ENCODE results near the gene SEC61A2.

Gene SEC61A2

DNA sequence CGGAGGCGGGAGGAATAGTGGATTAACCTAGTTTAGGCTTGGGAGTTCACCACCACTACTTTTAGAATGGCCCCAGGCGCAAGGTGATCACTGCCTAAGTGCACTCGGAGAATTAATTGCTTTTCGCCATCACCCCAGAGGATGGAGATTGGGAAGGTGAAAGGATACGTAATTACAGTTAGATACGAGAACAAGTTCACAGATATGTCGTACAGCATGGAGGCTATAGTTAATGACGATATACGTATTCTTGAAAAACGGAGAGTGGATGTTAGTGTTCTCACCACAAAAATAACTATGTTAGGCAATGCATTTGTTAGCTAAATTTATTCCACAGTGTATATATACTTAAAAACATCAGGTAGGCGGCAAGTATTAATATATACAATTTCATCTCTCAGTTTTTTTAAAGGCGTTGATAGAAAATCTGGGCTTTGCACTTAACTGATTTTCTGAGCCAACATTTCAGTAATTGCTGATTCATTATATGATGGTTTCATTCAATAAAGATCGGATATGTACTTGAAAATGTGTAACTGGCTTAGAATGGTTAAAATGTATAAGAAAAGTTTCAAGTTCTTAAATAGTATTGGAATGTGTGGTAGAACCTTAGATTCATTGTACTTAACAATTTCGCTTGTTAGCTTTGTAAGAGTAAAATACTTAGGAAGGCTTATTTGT, 67.2 kb downstream of the SEC61A2 start:
- no peak for DNase-seq (ENCODE audit: extremely low read depth, low read depth)

GRCh38 chr10:12198156-12198555, 68.7 kb downstream of the SEC61A2 start:
- TF ChIP-seq, protein P1, sequence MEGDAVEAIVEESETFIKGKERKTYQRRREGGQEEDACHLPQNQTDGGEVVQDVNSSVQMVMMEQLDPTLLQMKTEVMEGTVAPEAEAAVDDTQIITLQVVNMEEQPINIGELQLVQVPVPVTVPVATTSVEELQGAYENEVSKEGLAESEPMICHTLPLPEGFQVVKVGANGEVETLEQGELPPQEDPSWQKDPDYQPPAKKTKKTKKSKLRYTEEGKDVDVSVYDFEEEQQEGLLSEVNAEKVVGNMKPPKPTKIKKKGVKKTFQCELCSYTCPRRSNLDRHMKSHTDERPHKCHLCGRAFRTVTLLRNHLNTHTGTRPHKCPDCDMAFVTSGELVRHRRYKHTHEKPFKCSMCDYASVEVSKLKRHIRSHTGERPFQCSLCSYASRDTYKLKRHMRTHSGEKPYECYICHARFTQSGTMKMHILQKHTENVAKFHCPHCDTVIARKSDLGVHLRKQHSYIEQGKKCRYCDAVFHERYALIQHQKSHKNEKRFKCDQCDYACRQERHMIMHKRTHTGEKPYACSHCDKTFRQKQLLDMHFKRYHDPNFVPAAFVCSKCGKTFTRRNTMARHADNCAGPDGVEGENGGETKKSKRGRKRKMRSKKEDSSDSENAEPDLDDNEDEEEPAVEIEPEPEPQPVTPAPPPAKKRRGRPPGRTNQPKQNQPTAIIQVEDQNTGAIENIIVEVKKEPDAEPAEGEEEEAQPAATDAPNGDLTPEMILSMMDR (IDR thresholded peaks at IDR 0.05; ENCODE audit: low read depth, low read length), result no peak
- no peak for DNase-seq (ENCODE audit: extremely low read depth, low read depth)

More for the DNA sequence above, 67.2 kb downstream of the SEC61A2 start:
- TF ChIP-seq, protein P1 (IDR thresholded peaks at IDR 0.05; ENCODE audit: low read depth, low read length), result no peak

GRCh38 chr10:12200850-12201249, 71.4 kb downstream of the SEC61A2 start:
- TF ChIP-seq, protein P1 (IDR thresholded peaks at IDR 0.05; ENCODE audit: low read depth, low read length), result no peak
- DNase-seq (ENCODE audit: extremely low read depth, low read depth), result no peak

DNA sequence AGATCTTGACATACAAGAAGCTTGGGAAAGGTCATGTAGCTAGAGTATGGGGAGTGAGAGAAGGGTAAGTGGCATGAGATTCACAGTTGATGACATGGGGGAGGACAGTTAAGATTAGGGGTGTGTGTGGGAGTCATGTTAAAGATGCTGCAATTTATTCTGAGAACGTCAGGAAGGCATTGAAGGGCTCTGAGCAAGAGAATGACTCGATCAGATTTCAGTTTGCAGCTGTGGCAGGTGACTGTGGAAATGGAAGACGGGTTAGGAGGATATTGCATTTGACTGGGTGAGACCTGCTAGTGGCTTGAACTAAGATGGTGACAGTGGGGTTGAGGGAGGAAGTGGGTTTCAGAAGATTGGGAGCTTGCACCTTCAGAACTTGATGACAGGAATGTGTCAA, 72.1 kb downstream of the SEC61A2 start:
- TF ChIP-seq, protein P1 (IDR thresholded peaks at IDR 0.05; ENCODE audit: low read depth, low read length), result no peak
- no peak for DNase-seq (ENCODE audit: extremely low read depth, low read depth)

DNA sequence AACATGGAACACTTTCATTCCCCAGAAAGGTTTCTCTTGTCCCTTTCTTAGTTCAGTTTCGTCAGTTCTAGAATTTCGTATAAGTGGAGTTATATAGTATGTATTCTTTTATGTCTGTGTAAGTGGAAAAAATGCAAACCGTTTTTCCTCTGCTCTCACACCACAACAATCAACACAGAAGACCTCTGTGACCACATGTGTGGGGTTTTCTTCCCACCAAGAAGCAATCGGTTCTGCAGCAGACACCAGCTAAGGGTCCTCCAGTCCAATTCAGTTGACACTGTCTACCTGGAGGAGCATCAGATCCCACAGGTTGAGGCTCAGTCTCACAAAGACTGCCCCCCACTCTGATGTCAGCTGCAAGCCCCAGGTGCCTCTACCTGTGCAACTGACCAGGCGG, 72.7 kb downstream of the SEC61A2 start:
- TF ChIP-seq, protein P1 (IDR thresholded peaks at IDR 0.05; ENCODE audit: low read depth, low read length), result no peak
- DNase-seq (ENCODE audit: extremely low read depth, low read depth), result no peak

DNA sequence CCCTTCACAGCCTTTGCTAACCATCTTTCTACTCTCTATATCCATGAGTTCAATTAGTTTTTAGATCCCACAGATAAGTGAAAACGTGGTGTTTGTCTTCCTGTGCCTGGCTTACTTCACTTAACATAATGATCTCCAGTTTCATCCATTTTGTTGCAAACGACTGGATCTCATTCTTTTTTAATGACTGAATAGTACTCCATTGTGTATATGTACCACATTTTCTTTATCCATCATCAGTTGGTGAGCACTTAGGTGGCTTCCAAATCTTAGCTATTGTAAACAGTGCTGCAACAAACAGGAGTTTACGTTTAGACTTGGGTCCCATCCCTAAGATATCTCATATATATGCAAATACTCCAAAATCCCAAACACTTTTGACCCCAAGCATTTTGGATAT, 75.6 kb downstream of the SEC61A2 start:
- DNase-seq (ENCODE audit: extremely low read depth, low read depth), result no peak
- TF ChIP-seq, protein P1 (IDR thresholded peaks at IDR 0.05; ENCODE audit: low read depth, low read length), result no peak

DNA sequence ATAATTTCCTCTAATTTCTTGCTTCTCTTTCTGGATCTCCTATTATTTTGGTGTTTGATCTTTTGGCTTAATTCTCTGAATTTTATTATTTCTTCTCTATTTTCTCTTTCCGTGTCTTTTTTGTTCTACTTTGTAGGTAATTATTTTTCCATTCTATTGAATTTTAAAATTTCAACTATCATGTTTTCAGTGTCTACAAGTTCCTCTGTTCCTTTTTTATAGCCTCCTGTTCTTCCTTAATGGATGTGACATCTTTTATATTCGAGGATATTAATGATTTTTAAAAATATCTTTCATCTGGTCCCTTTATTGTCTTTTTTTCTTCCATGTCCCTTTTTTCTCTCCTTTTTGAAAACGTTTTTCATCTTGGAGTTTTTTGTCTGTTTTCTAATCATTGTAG, 77.6 kb downstream of the SEC61A2 start:
- DNase-seq (ENCODE audit: extremely low read depth, low read depth), result no peak
- TF ChIP-seq, protein P1 (IDR thresholded peaks at IDR 0.05; ENCODE audit: low read depth, low read length), result no peak
